Measurements from ENCODE around the gene FAM222A.
A peak's percentile ranks its signal among the peaks of the same experiment; 100 is the strongest.

The FAM222A gene

DNA sequence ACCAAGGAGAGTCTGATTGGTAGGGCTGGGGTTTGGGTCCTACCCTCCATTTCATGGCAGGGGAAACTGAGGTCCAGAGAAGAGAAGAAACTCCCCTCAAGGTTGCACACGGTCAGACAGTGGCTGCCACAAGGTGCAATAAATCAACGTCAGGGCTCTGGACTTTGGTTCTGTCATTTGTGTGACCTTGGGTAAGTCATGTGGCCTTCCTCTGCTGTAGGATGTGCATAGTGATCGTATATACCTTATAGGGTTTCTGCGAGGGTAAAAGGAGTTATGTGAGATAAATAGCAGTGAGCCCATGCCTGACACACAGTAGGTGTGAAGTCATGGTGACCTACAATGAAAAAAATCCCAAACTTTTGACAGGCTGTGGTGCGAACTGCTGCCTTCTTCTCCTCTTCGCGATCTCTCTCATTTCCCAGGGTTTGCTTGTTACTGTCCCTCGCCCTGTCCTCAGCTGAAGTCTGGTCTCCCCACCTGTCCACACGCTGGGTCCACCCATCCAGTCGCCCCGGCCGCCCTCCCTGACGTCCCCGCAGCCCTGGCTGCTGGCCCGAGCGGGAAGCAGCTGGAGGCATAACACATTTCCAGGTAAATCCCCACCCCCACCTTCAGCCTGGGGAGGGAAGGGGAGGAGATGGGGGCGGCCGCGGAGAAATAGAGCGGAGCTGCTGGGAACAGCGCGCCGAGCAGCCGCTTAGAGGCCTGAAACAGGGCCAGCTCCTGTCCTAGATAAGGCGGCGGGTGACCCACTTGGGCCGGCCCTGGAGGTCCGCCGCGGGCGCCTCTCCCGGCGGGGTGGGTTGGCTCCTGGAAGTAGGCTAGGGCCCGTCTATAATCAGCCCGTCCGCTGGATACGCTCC is 1.8 kb upstream of the FAM222A start:
- no peak for DNase-seq

DNA sequence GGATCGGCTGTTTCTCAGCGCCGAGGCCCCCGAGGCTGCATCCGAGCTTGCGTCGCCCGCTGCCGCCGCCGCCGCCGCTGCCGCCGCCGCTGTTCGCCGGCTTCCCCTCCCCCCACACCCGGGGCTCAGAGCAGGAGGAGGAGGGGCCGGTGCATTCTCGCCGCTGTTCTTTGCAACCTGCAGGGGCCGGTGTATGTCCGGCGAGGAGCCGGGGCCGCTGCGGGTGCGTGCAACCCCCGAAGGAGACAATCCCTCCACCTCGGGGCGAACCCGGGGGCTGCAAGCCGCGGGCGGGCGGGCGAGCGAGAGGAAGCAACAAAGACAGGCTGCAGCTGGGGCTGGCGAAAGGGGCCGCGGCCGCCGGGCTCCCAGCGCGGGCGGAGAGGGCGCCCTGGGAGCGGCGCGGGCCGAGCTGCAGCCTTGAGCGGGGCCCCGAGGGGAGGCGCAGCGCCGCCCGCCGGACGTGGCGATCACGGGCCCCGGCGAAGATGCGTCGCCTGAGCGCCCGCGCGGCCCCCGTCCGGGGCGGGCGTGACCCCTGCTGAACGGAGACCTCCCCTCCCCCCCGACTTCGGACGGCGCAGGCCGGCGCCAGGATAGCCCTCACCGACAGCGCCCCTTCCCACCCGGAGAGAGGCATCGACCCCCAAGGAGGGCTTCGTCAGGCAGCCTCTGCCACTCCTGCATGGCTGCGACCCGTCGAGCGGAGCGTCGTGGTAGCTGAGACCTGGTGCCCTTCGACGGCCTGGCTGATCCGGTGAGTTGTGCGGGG is 702 bp downstream of the FAM222A start:
- peak; percentile 55 for DNase-seq

DNA sequence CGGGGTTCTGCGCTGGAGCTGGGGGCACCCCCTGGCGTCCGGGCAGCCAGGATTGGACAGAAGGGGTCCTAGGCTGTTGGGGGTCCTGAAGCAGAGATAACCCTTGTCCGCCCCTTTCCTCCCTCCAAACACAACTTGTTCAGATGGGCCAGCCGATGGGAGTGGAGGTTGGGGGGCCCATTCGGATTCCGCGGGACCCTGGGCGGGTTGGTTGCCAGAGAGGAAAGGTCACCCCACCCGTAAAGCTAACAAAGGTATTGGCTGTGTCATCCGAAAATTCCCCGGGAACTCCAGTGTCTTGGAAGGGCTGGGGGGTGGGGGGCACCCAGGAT is 1.3 kb downstream of the FAM222A start:
- no peak for DNase-seq

DNA sequence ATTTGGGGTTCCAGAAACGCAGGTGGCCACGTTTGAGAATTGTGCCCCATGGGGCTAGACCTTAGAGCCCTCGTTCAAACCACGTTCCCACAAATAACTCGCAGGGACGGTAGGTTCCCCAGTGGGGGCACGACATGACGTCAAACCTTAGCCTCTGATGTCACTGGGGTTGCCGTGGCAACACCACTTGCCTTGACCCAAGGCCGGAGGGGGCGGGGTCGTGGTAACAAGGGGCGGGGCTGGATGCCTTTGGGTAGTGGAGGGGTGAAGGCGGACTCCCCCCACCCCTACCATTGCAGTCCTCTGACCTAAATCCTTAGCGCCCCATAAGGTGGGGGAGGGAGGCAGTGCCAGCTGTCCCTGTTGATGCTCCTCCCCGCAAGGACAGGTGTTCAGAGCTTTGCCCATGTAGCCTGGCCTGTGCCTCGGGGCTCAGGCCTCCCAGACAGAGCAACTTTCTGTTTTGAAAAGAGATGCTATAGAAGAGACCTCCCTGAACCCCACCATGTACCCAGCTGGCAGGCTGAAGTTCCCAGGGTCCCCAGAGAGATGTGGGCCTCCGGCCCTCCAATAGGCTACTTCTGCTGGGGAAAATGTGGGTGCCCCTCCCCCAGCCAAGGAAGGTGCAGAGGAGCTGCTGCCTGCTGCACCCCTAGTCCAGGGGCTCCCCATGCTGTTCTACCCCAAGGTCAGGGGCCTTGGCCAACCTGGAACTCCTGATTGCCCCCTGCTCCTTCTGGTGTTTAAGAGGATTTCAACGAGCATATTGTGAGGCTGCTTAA is 1.9 kb downstream of the FAM222A start:
- peak; percentile 28 for DNase-seq

DNA sequence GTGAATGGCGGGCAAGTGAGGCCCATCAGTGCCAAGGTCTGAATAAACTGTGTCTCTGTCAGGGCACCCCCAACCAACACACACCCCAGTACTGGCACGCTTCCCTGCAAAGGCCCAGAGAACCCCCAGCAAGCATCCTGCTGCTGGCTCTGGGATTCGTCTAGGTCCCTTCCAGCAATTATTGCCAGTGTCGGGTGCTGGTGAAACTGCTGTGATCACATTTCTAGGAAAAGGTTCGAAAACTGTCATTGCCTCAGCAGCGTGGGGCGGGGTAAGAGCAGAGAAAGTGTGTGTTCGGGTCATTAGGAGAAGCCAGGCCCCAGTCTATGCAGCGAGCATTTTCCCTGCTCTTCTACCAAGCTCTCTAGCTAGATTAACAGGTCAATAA is 2.5 kb downstream of the FAM222A start:
- no peak for DNase-seq

DNA sequence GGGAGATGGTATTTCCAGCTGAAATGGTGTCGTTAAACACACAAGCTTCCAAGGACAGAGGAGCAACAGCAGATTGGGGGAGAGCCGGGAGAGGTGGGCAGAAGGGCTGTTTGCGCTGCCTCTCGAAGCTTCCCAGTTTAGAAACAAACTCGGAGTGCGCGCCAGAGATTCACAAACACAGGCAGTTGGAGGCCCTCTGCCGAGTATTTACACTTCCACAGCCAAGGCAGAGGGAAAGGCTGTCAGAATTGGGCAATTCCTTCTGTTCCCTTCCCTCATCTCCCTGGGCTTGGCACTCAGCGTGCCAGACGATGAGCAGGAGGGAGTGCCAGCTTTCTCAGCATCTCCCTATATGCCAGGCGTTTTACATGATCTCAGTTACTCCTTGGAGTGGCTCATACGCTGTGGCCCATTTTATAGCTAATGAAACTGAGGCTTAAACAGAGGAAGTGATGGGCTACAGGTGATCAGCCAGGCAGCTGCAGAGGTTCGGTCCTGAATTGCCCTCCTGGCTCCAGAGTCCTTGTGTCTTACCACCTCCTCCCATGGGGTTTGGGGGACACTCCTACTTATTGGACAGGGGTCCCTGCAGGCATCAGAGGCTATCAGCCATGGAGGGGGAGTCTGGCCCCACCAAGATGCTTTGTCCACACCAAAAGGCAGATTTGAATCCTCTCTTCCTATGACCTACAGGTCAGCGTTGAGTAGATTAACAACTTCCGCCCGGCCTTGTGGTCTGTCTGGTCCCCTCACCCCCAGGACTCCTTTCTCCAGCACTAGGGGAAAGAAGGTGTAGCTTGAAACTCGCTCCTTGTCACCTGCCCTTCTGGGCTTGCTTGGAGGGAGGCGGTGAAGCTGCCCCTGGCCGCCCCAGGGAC is 3.1 kb downstream of the FAM222A start:
- no peak for DNase-seq

DNA sequence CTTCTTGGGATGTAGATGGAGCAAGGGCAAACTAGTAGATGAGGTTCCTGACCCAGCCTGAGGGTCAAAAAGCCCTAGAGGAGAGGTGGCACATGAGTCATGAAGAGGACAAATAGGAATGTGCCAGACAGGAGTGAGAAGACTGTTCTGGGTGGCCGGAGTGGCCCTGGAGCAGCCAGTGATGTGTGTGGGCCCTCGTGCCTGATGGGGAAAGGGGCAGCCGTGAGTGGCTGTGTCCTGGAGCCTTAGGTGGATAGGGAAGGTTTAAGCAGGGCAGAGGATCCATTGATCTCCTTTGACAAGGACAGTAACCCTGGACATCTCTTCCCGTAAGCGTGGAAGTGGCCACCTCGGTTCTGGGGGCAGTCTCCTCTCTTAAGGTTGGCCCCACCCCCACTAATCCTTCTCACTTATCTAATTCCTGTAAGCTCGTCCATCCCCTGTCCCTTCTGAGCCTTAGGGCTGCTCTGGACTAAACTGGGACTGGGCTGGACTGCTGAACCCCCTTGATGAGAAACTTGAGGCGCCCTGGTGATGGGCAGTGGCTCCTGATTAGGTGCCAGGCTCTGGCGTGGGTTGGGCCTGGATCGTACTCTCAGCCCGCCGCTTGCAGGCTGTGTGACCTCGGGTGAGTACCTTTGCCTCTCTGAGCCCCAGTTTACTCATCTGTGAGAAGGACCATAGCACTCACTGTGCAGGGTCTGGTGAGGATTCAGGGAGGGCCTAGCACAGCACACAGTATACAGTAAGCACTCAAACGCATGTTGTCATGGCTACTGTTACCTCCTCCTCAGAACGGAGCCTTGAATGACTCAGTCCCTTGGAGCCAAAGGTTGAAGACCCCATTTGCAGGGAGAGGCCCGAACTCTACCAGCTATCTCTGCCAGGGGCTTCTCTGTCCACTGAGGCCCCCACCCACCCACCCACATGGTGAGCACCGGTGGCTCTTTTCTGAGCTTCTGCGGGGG is 4.0 kb downstream of the FAM222A start:
- no peak for DNase-seq

DNA sequence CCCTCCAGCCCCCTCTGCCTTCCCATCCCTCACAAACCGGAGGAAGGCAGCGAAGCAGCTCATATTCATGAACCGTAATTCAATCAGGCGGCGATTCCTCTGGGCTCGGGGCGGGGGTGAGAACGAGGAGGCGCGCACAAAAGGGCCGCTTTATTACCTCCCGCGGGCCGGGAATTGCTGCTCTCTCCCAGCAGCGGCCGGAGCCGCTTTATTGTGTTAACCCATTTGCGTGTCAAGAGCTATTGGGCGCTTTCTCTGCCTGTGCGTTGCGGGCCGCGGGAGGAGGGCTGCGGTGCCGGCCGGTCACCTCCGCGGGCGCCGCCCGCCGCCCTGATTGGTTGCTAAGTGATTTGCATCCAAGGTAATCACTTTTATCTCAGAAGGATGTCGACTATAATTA is 4.8 kb downstream of the FAM222A start:
- no peak for DNase-seq

DNA sequence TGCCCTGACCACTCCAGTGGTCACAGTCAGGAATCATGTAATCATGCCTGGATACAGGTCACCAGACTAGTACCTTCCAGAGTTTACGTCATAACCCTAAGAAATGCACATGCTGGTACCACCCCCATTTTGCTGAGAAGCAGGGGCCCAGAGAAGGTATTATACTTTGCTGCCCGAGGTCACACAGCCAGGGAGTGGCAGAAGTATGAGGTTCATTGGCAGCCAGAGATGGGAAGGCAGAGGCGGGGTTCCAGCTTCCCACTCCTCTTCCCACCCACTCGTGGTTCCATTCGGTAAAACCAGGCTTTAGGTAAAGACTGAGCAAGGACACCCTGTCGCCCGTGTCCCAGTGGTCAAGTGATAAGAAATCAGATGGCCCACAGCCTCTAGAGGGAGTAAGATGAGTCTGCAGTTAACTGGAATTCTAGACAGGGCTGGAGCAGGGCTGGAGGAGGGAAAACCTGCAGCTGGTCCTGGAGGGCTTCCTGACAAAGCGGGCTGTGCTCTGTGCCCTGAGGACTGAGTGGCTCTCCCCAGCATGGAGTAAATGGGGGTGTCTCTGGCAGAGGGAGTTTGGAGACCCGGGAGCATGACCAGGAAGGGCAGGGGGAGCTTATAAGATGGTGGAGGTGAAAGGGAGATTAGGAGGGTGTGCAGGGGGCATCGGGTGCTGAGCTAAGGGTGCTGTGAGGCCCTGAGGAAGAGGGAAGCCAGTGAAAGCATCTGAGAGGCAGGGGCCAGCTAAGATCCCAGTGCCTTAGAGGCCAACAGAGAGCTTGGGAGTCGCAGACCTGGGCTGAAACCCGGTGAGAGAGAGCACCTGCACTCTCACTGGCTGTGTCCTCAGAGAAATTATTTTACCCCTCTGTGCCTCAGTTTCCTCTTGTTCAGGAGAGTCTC is 5.7 kb downstream of the FAM222A start:
- DNase-seq, result no peak

GRCh38 chr12:109720152-109720856 is 6.7 kb downstream of the FAM222A start:
- DNase-seq, result no peak

- no peak for DNase-seq
These were observed 7.2 kb downstream of the FAM222A start for GRCh38 chr12:109720857-109721189.

GRCh38 chr12:109721276-109721675 is 7.7 kb downstream of the FAM222A start:
- no peak for DNase-seq

GRCh38 chr12:109722022-109722720 is 8.5 kb downstream of the FAM222A start:
- DNase-seq, result no peak

GRCh38 chr12:109722721-109723094 is 9.1 kb downstream of the FAM222A start:
- no peak for DNase-seq

DNA sequence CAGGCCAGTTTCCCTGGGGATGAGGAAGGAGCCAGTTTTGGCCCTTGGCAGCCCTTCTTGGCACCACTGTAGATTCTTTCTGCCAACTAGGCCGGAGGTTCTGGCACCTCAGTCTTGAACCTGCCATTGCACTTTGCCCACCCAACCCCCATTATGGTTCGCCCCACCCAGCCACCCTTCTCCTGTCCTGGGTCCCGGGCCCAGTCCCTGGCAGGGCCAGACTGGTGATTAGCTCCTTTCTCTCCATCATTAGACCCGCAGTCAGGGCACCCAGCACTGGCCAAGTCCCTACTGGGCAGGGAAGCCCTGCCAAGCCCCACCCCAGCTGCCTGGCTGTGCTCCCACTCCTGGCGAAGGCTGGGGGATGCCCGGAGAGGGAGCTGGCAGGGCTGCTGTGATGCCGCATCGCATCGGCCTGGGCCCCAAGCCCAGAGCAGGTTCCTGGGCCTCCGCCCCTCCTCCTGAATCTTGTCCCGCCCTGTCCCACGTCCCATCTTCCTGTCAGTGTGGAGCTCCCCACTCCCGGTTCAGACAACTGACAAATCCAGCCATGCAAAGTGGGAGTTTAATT is 9.8 kb downstream of the FAM222A start:
- DNase-seq, result no peak

DNA sequence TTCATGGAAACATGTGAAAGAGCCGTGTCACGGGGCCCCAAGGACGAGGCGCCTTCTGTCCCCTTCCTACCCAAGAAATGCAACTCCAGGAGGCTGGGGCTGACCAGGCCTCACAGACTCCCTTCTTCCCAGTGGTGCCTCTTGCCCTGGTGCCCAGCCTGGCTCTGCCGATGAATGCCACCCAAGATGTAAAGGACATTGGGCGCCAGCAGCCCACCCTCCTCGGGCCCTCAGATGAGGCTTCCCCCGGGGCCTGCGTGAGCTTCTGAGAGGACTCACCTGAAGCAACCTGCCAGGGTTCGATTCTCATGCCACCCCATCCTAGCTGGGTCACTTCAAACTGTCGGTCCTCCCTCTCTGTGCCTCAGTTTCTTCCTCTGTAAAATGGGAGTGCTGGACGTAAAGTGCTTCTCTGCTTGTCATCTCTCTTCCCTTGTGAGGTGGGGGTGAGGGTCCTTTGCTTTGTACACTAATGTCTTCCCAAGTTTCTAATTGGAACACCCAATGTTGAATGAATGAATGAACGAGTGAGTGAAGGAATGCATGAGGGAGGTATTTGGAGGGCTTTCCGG is 10.8 kb downstream of the FAM222A start:
- no peak for DNase-seq

DNA sequence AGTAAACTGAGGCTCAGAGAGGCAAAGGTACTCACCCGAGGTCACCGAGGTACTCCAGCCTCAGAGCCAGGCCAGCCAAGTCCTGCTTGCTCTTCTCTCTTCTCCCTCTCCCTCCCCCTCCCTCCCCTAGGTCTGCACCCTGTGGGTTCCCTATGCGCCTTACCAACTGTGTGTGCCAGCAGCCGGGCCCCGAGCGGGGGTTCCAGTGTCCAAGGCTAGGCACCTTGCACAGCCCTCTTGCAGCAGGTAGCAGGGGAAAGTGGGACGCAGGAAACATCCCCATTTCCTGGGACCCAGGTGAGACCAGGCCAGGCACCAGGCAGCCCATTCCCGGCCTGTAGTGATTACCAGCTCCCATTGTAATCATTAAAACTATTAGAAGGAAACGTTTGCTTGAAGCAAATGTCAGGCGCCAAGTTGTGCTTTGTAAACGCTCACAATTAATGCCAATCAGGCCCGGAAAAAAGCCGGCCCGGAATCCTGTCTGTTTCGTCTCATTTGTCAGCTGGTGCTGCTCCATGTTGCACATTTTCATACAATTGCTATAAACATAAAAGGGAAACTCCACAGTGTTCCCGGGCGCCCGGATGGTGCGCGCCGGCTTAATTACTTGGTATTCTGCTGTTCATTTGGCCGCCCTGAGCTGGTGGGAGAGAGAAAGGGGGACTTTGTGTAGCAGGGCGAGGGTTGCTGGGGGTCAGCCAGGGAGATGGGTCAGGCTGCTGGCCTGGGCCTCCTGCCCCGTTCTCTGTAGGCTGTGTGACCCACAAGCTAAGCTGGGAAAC is 11.9 kb downstream of the FAM222A start:
- no peak for DNase-seq

GRCh38 chr12:109726106-109726497 is 12.5 kb downstream of the FAM222A start:
- DNase-seq, result no peak
